HG03571 (cell line): ENCODE data around the gene SUGCT.
"Not testable (repeated sequence)": the region's sequence is repeated elsewhere in the genome, so short reads cannot be mapped to it uniquely, and the experiment has no call there.

Experiments used
- ATAC-seq: cut with Tn5 transposase; IDR thresholded peaks from one replicate; pipeline ENCODE4 v1.9.1; 2021; ENCODE audit not compliant: unreplicated experiment

SUGCT gene

GRCh38 chr7:40138973-40139372, 4.2 kb downstream of the SUGCT start:
- ATAC-seq: no peak

GRCh38 chr7:40139891-40140290, 5.1 kb downstream of the SUGCT start:
- not testable (repeated sequence) for ATAC-seq

- ATAC-seq: not testable (repeated sequence)
Measured at GRCh38 chr7:40141916-40142315, 7.1 kb downstream of the SUGCT start.

- ATAC-seq: not testable (repeated sequence)
Measured at GRCh38 chr7:40145596-40146130, 10.9 kb downstream of the SUGCT start.

GRCh38 chr7:40147371-40148246, 12.8 kb downstream of the SUGCT start:
- no peak for ATAC-seq

GRCh38 chr7:40148247-40148580, 13.4 kb downstream of the SUGCT start:
- not testable (repeated sequence) for ATAC-seq

GRCh38 chr7:40148671-40149070, 13.9 kb downstream of the SUGCT start:
- no peak for ATAC-seq

GRCh38 chr7:40151504-40151903, 16.7 kb downstream of the SUGCT start:
- ATAC-seq: no peak

GRCh38 chr7:40156988-40157387, 22.2 kb downstream of the SUGCT start:
- no peak for ATAC-seq

GRCh38 chr7:40162516-40162915, 27.7 kb downstream of the SUGCT start:
- no peak for ATAC-seq

GRCh38 chr7:40165216-40165615, 30.4 kb downstream of the SUGCT start:
- ATAC-seq: no peak

GRCh38 chr7:40167291-40167690, 32.5 kb downstream of the SUGCT start:
- no peak for ATAC-seq

- ATAC-seq: not testable (repeated sequence)
Measured at GRCh38 chr7:40168266-40168665, 33.5 kb downstream of the SUGCT start.

GRCh38 chr7:40173121-40173520, 38.3 kb downstream of the SUGCT start:
- ATAC-seq: not testable (repeated sequence)

GRCh38 chr7:40175256-40175655, 40.5 kb downstream of the SUGCT start:
- not testable (repeated sequence) for ATAC-seq

GRCh38 chr7:40175725-40176510, 41.1 kb downstream of the SUGCT start:
- ATAC-seq: no peak

- ATAC-seq: no peak
Measured at GRCh38 chr7:40177071-40177470, 42.3 kb downstream of the SUGCT start.

- no peak for ATAC-seq
Measured at GRCh38 chr7:40182452-40182851, 47.6 kb downstream of the SUGCT start.

- no peak for ATAC-seq
Measured at GRCh38 chr7:40186586-40186985, 51.8 kb downstream of the SUGCT start.

- ATAC-seq: no peak
Measured at GRCh38 chr7:40192036-40192435, 57.2 kb downstream of the SUGCT start.

- no peak for ATAC-seq
Measured at GRCh38 chr7:40194745-40195144, 59.9 kb downstream of the SUGCT start.

GRCh38 chr7:40197527-40197926, 62.7 kb downstream of the SUGCT start:
- ATAC-seq: no peak
